ENCODE data around the gene NKAIN2. TPM values are rescaled to one million over a fixed set of nuclear protein-coding genes. Genes with fewer than 3 reads are reported as not detected.

The NKAIN2 gene
- total RNA-seq, 1 experiment from 2014 or later, result not detected

- no peak for TF ChIP-seq ATF3 (IDR thresholded peaks at IDR 0.05)
Measured at GRCh38 chr6:124158024-124158423, 354.4 kb downstream of the NKAIN2 start (continued).

- no peak for TF ChIP-seq EGR1 (IDR thresholded peaks at IDR 0.05; ENCODE audit: low read depth)
- no peak for TF ChIP-seq CBX3 (IDR thresholded peaks at IDR 0.05; ENCODE audit: low read depth)
- TF ChIP-seq SIN3A (IDR thresholded peaks at IDR 0.05; ENCODE audit: low read depth), result no peak
- TF ChIP-seq POLR2AphosphoS5 (IDR thresholded peaks at IDR 0.05; ENCODE audit: low read depth, low read length), result no peak
- TF ChIP-seq POLR2A (IDR thresholded peaks at IDR 0.05; ENCODE audit: borderline replicate concordance, extremely low read depth, insufficient read depth, insufficient read length), result no peak
- no peak for TF ChIP-seq RAD21 (IDR thresholded peaks at IDR 0.05; ENCODE audit: low read depth)
- ChIA-PET RAD21 (ENCODE audit: low non-redundant PET in 1 of 2, low total read pairs in 2 of 2, uncharacterized antibody in 2 of 2, unreplicated experiment in 2 of 2) (no interaction called here), POLR2A (no interaction called here), CTCF (no interaction called here)
- Histone ChIP-seq H2AFZ (ENCODE audit: low read depth, low read length, poor library complexity, severe bottlenecking) (no peak overlapping the region), H3K4me3 (replicated peaks in 1 of 2; ENCODE audit: low read depth in 1 of 2, low read length in 2 of 2) (no peak overlapping the region), H3K79me2 (ENCODE audit: insufficient read depth, low read length) (no peaks in the 10 kb centered on the region), H3K9ac (ENCODE audit: low read length) (no peak overlapping the region), H3K27ac (ENCODE audit: low read depth, low read length) (no peak overlapping the region), H3K9me2 (ENCODE audit: insufficient read depth) (no peaks in the 10 kb centered on the region), H3K4me2 (ENCODE audit: low read length) (no peak overlapping the region), H4K20me1 (ENCODE audit: insufficient read depth) (no peaks in the 10 kb centered on the region), H3K4me1 (ENCODE audit: control insufficient read depth in 1 of 2, insufficient read depth in 2 of 2, low read length in 2 of 2) (no peaks in the 10 kb centered on the region), H3K9me3 (ENCODE audit: control insufficient read depth in 1 of 2, insufficient read depth in 1 of 2, low read depth in 1 of 2, low read length in 2 of 2) (no peaks in the 10 kb centered on the region), H3K36me3 (ENCODE audit: control insufficient read depth in 1 of 2, insufficient read depth in 2 of 2, low read length in 2 of 2) (no peaks in the 10 kb centered on the region), H3K27me3 (ENCODE audit: insufficient read depth, low read length) (no peaks in the 10 kb centered on the region)
- ATAC-seq (no peak), DNase-seq (ENCODE audit: low read depth, low spot score) (no peak)
- no TSS peak for BruUV-seq (replicated peaks)
- intact Hi-C loops (cut with micrococcal nuclease), result no loop called here
Measured at GRCh38 chr6:124163676-124164075, 360.0 kb downstream of the NKAIN2 start.

- no TSS peak for BruUV-seq (replicated peaks)
- Histone ChIP-seq H3K27ac (ENCODE audit: low read depth, low read length) (no peak overlapping the region), H3K27me3 (ENCODE audit: insufficient read depth, low read length) (no peaks in the 10 kb centered on the region), H3K4me1 (ENCODE audit: control insufficient read depth in 1 of 2, insufficient read depth in 2 of 2, low read length in 2 of 2) (no peaks in the 10 kb centered on the region), H3K36me3 (ENCODE audit: control insufficient read depth in 1 of 2, insufficient read depth in 2 of 2, low read length in 2 of 2) (no peaks in the 10 kb centered on the region), H3K79me2 (ENCODE audit: insufficient read depth, low read length) (no peaks in the 10 kb centered on the region), H2AFZ (ENCODE audit: low read depth, low read length, poor library complexity, severe bottlenecking) (no peak overlapping the region), H3K9me3 (ENCODE audit: control insufficient read depth in 1 of 2, insufficient read depth in 1 of 2, low read depth in 1 of 2, low read length in 2 of 2) (no peaks in the 10 kb centered on the region), H3K4me2 (ENCODE audit: low read length) (no peak overlapping the region), H3K9ac (ENCODE audit: low read length) (no peak overlapping the region), H3K9me2 (ENCODE audit: insufficient read depth) (no peaks in the 10 kb centered on the region), H3K4me3 (replicated peaks in 1 of 2; ENCODE audit: low read depth in 1 of 2, low read length in 2 of 2) (no peak overlapping the region), H4K20me1 (ENCODE audit: insufficient read depth) (no peaks in the 10 kb centered on the region)
- DNase-seq (ENCODE audit: low read depth, low spot score) (no peak), ATAC-seq (no peak)
- intact Hi-C loops (cut with micrococcal nuclease), result no loop called here
- CTCF ChIA-PET, result no interaction called here
- RAD21 ChIA-PET (ENCODE audit: low non-redundant PET in 1 of 2, low total read pairs in 2 of 2, uncharacterized antibody in 2 of 2, unreplicated experiment in 2 of 2), result no interaction called here
- POLR2A ChIA-PET, result no interaction called here
- no peak for TF ChIP-seq ZFX (IDR thresholded peaks at IDR 0.05)
- TF ChIP-seq SP1 (IDR thresholded peaks at IDR 0.05; ENCODE audit: low read depth), result no peak
- no peak for TF ChIP-seq EZH2 (IDR thresholded peaks at IDR 0.05)
- TF ChIP-seq CEBPB (IDR thresholded peaks at IDR 0.05; ENCODE audit: low read depth), result no peak
- TF ChIP-seq EGR1 (IDR thresholded peaks at IDR 0.05; ENCODE audit: low read depth), result no peak
- no peak for TF ChIP-seq ZNF274 (IDR thresholded peaks at IDR 0.05; ENCODE audit: low read depth, low read length)
- no peak for TF ChIP-seq SIN3A (IDR thresholded peaks at IDR 0.05; ENCODE audit: low read depth)
- TF ChIP-seq TCF7L2 (IDR thresholded peaks at IDR 0.05; ENCODE audit: borderline replicate concordance, extremely low read depth, insufficient read depth, insufficient read length), result no peak
- no peak for TF ChIP-seq ZBTB33 (IDR thresholded peaks at IDR 0.05; ENCODE audit: extremely low read depth, insufficient replicate concordance, low read length)
- TF ChIP-seq MAX (IDR thresholded peaks at IDR 0.05), result no peak
- TF ChIP-seq CBX3 (IDR thresholded peaks at IDR 0.05; ENCODE audit: low read depth), result no peak
- no peak for TF ChIP-seq CTCF (IDR thresholded peaks at IDR 0.05 in 2 of 3, conservative IDR thresholded peaks at IDR 0.05 in 1 of 3; ENCODE audit: borderline replicate concordance in 1 of 3, insufficient read depth in 1 of 3, low read depth in 2 of 3, low read length in 2 of 3)
- TF ChIP-seq RAD21 (IDR thresholded peaks at IDR 0.05; ENCODE audit: low read depth), result no peak
- no peak for TF ChIP-seq FOSL1 (IDR thresholded peaks at IDR 0.05; ENCODE audit: low read depth)
Measured at GRCh38 chr6:124164343-124164742, 360.7 kb downstream of the NKAIN2 start.
